ENCODE results near the gene CDC37.
"Not testable (repeated sequence)": the region's sequence is repeated elsewhere in the genome, so short reads cannot be mapped to it uniquely, and the experiment has no call there.

Gene CDC37

DNA sequence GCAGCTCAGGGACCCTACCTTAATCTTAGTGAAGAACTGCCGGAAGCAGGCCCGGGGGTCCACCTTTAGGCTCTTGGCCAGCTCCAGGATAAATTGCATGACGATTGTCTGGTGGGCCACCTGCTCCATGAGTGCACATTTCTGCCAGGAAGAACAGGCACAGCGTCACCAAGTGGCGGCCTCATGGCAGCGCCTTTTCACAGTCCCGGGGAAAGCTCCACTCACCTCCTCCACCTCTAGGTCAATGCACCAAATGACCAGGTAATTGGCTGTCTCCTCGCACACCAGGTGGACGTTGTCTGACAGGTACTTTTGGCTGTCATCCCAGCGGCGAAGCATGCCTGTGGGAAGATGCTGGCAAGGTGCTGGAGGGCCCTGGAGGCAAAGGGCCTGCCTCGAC is 8.3 kb downstream of the CDC37 start:
- DNase-seq (ENCODE audit: low read depth, low spot score), result no peak

- DNase-seq (ENCODE audit: low read depth, low spot score), result no peak
Observed at GRCh38 chr19:10393137-10393536, 10.2 kb downstream of the CDC37 start.

DNA sequence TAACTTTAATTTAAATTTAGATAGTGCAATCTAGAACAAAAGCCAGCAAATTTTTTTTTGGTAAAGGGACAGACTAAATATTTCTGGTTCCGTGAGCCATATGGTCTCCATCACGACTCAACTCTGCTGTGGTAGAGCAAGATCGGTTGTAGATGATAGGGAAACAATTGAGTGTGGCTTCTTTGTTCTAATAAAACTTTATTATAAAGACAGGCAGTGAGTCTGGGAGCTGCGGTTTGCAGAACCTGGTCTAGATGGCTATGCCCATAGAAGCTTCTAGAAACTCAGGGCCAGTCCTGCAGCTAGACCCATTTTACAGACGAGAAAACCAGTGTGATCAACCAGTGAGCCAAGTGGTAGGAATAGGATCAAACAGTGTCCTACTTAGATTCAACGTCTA is 11.2 kb downstream of the CDC37 start:
- DNase-seq (ENCODE audit: low read depth, low spot score), result no peak

DNA sequence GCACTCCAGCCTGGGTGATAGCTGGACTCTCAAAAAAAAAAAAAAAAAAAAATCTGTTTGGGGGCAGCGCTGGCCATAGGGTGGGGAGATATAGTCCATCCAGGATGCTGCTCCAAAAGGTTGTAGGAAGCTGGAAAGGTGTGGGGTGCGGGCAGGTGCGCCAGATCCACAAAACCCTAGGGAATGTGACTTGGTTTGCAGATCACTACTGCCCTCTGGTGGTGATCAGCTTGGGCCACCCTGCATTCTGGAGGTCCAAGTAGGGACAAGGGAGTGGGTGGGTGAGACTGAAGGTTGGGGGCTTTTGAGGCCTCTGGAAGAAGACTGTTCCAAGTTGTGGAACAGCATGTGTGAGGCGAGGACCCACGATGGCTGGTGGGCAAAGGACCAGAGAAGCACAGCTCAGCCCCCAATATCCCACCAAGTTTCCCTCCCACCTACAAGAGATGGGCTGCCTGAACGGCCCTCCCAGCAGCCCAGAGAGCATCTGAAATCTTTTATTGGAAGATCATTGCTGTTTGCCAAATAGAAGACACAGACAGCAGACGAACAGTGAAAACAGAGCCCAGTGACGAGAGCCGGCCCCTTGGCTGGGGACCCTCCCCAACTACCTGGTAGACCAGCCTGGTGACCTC is 12.6 kb downstream of the CDC37 start:
- DNase-seq (ENCODE audit: low read depth, low spot score), result peak; percentile 24

- DNase-seq (ENCODE audit: low read depth, low spot score), result no peak
Observed at GRCh38 chr19:10389863-10390262, 13.5 kb downstream of the CDC37 start.

- peak; percentile 65 for DNase-seq (ENCODE audit: low read depth, low spot score)
Observed at GRCh38 chr19:10388957-10389356, 14.4 kb downstream of the CDC37 start.

GRCh38 chr19:10384580-10384979 is 18.8 kb downstream of the CDC37 start:
- DNase-seq (ENCODE audit: low read depth, low spot score), result no peak

- not testable (repeated sequence) for DNase-seq (ENCODE audit: low read depth, low spot score)
Observed at GRCh38 chr19:10383223-10383499, 20.2 kb downstream of the CDC37 start.

DNA sequence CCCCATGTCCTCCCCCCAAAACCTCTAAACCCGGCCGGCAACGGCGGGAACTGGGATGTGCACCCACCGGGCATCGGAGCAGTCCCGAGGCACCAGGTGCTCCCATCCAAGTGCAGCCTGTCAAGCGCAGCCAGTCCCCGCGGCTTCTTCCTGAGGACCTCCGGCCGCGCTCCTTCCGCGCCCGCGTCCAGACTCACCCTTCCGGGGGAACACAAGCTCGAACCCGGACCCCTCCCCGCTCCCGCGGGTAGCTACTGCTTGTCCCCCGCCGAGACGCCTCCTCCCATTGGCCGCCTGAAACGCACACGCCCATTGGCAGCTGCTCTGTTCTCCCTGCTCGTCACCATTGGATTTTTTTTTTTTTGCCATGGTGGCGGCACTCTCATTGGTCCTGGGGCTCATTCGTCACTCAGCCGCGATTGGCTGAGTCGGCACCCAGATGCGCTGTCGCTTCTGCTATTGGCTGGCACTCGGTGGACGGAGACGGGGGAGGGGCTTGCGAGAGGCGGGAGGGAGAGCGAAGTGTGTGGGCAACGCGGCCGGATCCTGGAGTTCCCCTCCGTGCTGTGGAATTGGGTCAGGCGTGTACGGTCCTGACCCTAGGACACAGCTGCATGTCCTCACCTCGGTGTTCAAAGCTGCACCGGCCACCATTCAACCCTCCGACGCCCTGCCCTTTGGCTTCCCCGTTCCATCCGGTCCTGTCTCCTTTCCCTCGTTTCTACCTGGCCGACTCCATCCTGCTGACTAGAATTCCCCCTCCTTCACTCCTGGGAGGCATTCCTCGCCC is 22.8 kb downstream of the CDC37 start, which contains the start of gene TYK2:
TSS of gene TYK2 (minus strand) at position 260 of the 790 bp plus-strand sequence. CDS start 2,166 bp downstream, outside the sequence.
- DNase-seq (ENCODE audit: low read depth, low spot score), result peak; percentile 88

- DNase-seq (ENCODE audit: low read depth, low spot score), result no peak
Observed at GRCh38 chr19:10379880-10380312, 23.4 kb downstream of the CDC37 start.

DNA sequence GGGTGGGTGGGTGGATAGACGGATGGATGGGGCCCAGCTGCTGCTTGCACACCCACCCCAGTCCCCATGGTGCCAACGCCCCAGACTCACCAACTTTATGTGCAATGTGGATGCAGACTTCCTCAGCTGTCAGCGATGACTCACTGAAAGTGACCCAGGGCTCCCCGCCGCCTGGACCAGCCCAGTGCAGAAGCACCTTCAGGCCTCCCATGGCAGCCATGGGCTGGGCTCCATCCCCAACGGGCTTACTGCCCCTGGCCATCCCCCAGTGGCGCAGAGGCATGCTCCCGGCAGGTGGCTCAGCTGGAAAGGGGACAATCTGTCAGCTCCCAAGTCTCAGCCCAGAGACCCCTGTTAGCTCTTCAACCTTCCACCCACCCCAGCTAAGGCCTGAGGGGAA is 25.2 kb downstream of the CDC37 start:
- DNase-seq (ENCODE audit: low read depth, low spot score), result no peak

GRCh38 chr19:10377140-10377640 is 26.2 kb downstream of the CDC37 start:
- DNase-seq (ENCODE audit: low read depth, low spot score), result not testable (repeated sequence)

GRCh38 chr19:10374931-10375330 is 28.4 kb downstream of the CDC37 start:
- DNase-seq (ENCODE audit: low read depth, low spot score), result no peak

DNA sequence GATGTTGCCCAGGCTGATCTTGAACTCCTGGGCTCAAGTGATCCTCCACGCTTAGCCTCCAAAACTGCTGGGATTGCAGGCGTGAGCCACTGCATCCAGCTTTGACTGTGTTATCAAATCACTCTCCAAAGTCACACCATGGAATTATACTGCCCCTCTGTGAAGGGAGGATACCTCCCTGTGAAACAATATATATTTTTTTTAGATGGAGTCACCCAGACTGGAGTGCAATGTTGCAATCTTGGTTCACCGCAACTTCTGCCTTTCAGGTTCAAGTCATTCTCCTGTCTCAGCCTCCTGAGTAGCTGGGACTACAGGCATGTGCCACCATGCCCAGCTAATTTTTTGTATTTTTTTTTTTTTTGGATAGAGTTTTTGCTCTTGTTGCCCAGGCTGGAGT is 30.7 kb downstream of the CDC37 start:
- DNase-seq (ENCODE audit: low read depth, low spot score), result no peak

- no peak for DNase-seq (ENCODE audit: low read depth, low spot score)
Observed at GRCh38 chr19:10368101-10368803, 35.1 kb downstream of the CDC37 start.

- not testable (repeated sequence) for DNase-seq (ENCODE audit: low read depth, low spot score)
Observed at GRCh38 chr19:10366950-10367512, 36.3 kb downstream of the CDC37 start.

- DNase-seq (ENCODE audit: low read depth, low spot score), result no peak
Observed at GRCh38 chr19:10365518-10365917, 37.8 kb downstream of the CDC37 start.

DNA sequence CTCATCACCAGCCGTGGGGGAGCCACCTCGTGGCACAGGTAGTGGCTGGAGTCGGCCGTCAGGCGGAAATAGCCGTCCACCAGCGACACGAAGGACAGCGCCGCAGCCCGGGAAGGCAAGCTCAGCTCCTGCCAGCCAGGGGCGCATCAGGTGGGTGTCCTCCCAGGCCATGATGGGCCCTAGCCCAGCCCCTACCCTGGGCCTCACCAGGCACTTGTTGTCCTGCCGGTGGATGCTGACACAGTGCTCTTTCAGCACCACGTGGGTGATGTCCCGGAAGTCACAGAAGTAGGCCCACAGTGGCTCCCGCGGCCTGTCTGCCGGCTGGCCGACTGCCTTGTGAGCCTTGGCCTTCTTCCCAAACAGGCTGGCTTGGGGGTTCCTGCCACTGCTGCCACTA is 38.7 kb downstream of the CDC37 start:
- no peak for DNase-seq (ENCODE audit: low read depth, low spot score)

- DNase-seq (ENCODE audit: low read depth, low spot score), result no peak
Observed at GRCh38 chr19:10363789-10364281, 39.5 kb downstream of the CDC37 start.

DNA sequence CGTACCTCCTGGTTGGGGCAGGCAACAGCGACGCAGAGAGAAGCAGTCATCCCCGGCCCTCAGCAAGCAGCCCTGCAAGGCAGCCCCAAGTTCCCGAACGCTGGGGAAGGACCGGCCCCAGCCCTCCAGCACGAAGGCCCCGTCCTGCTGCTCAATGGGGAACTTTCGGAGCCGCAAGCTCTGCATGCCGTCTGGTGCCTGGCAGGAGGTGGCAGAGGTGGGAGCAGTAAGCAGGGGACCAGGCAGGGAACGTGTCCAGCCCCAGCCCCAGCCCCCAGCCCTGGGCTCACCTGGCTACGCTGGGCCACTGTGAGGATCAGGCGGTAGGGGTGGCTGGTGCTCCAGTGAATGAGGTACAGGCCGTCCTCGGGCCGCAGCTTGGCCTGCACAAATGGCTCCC is 41.1 kb downstream of the CDC37 start:
- no peak for DNase-seq (ENCODE audit: low read depth, low spot score)

GRCh38 chr19:10361569-10362011 is 41.8 kb downstream of the CDC37 start:
- no peak for DNase-seq (ENCODE audit: low read depth, low spot score)

DNA sequence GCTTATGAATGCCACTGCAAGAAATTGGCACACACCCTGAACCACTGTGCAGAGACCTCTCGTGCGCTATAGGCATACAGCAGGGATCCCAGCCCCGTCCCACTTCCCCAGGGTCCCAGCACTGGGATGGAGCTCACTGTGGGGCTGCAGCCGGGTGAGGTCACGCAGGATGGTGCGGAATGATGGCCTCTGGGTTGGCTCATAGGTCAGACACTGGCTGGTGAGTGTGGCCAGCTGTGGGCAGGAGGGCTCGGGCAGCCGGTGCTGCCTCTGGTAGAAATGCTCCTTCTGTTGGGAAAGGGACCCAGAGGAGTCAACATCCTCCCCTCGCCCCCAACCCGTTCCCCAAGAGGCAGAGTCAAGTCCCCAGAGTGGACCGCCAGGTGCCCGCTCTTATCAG is 46.9 kb downstream of the CDC37 start:
- no peak for DNase-seq (ENCODE audit: low read depth, low spot score)
